Activated T-helper 2 cell treated with anti-CD3 and anti-CD28 coated beads, Interferon-gamma antibody, Interleukin-2, Interleukin-4, amounts not matched to agents 10 μg/mL and 5 μg/mL and 100 μg/mL, durations not matched to agents 14 hours and 24 hours and 36 hours (primary cell): ENCODE results near the gene CEP41. TPM values are rescaled to one million over a fixed set of nuclear protein-coding genes. Genes with fewer than 3 reads are reported as not detected.

Experiments used
- DNase-seq: peaks from one replicate; pipeline ENCODE4 v3.0.0; 2021; ENCODE audit warnings: low spot score
- H3K27ac Mint-ChIP-seq: one replicate; pipeline ENCODE4 v1.8.0; 2021; ENCODE audit warnings: mixed read lengths
- H3K27me3 Mint-ChIP-seq: one replicate; pipeline ENCODE4 v1.8.0; 2021; ENCODE audit warnings: low read depth, mixed read lengths
- H3K36me3 Mint-ChIP-seq: one replicate; pipeline ENCODE4 v1.8.0; 2021; ENCODE audit warnings: low read depth, mixed read lengths
- H3K4me1 Mint-ChIP-seq: one replicate; pipeline ENCODE4 v1.8.0; 2021; ENCODE audit warnings: low read depth, mixed read lengths
- H3K4me3 Mint-ChIP-seq: one replicate; pipeline ENCODE4 v1.8.0; 2021; ENCODE audit warnings: low read depth, mild to moderate bottlenecking, moderate library complexity, mixed read lengths
- H3K9me3 Mint-ChIP-seq: one replicate; pipeline ENCODE4 v1.8.0; 2021; ENCODE audit warnings: mixed read lengths
- intact Hi-C: fragments of 100-400 bp; cut with micrococcal nuclease; formaldehyde crosslinking; loops from one replicate; pipeline ENCODE4 v1.15.1; 2023
- total RNA-seq: library from RNA; stranded (reverse); gene quantifications from 2 replicates; pipeline ENCODE4 v1.2.3, GENCODE V29; 2022

Gene CEP41
- total RNA-seq, 1 donor from 2014 or later = 15.9 TPM

GRCh38 chr7:130446259-130446658, 5.4 kb upstream of the CEP41 start:
- Mint-ChIP-seq H3K4me1 (peaks cover 38% of the 10 kb centered on the region), H3K9me3 (peaks cover 13% of the 10 kb centered on the region), H3K36me3 (peaks cover 4% of the 10 kb centered on the region), H3K27ac (peak overlapping the region; percentile 35), H3K4me3 (no peak overlapping the region), H3K27me3 (no peaks in the 10 kb centered on the region)
- DNase-seq = no peak
- intact Hi-C loops = loop anchor here (1.0 kb wide), 1 partner anchor 29 kb away; no protein-coding TSS in a partner anchor

GRCh38 chr7:130444751-130445407, 4.1 kb upstream of the CEP41 start:
- H3K4me1 Mint-ChIP-seq = peaks cover 41% of the 10 kb centered on the region
- H3K27me3 Mint-ChIP-seq = no peaks in the 10 kb centered on the region
- no peak for DNase-seq
- peak overlapping the region; percentile 21 for H3K27ac Mint-ChIP-seq
- peaks cover 13% of the 10 kb centered on the region for H3K9me3 Mint-ChIP-seq
- H3K36me3 Mint-ChIP-seq = peaks cover 11% of the 10 kb centered on the region
- intact Hi-C loops = no loop called here
- no peak overlapping the region for H3K4me3 Mint-ChIP-seq

- peaks cover 13% of the 10 kb centered on the region for H3K9me3 Mint-ChIP-seq
- DNase-seq = no peak
- peaks cover 45% of the 10 kb centered on the region for H3K4me1 Mint-ChIP-seq
- H3K36me3 Mint-ChIP-seq = peaks cover 11% of the 10 kb centered on the region
- intact Hi-C loops = no loop called here
- no peaks in the 10 kb centered on the region for H3K27me3 Mint-ChIP-seq
- H3K27ac Mint-ChIP-seq = peak overlapping the region; percentile 21
- H3K4me3 Mint-ChIP-seq = no peak overlapping the region
Measured at GRCh38 chr7:130444234-130444633, 3.4 kb upstream of the CEP41 start.

- Mint-ChIP-seq H3K27me3 (no peaks in the 10 kb centered on the region), H3K4me3 (no peak overlapping the region), H3K4me1 (peaks cover 50% of the 10 kb centered on the region), H3K36me3 (peaks cover 11% of the 10 kb centered on the region), H3K9me3 (peaks cover 2% of the 10 kb centered on the region), H3K27ac (no peak overlapping the region)
- DNase-seq = no peak
- intact Hi-C loops = no loop called here
Measured at GRCh38 chr7:130442601-130443000, 1.8 kb upstream of the CEP41 start.

- no peak for DNase-seq
- Mint-ChIP-seq H3K36me3 (peaks cover 16% of the 10 kb centered on the region), H3K4me3 (peak overlapping the region; percentile 96), H3K9me3 (no peaks in the 10 kb centered on the region), H3K4me1 (peaks cover 48% of the 10 kb centered on the region), H3K27ac (peak overlapping the region; percentile 97), H3K27me3 (no peaks in the 10 kb centered on the region)
- intact Hi-C loops = loop anchor here (2.0 kb wide), 1 partner anchor 25 kb away; no protein-coding TSS in a partner anchor
Measured at GRCh38 chr7:130441408-130441869, 623 bp upstream of the CEP41 start.

- Mint-ChIP-seq H3K4me1 (peaks cover 30% of the 10 kb centered on the region), H3K4me3 (no peak overlapping the region), H3K27ac (no peak overlapping the region), H3K27me3 (no peaks in the 10 kb centered on the region), H3K9me3 (no peaks in the 10 kb centered on the region), H3K36me3 (peaks cover 20% of the 10 kb centered on the region)
- no peak for DNase-seq
- intact Hi-C loops = no loop called here
Measured at GRCh38 chr7:130436253-130436652, 4.6 kb downstream of the CEP41 start.

- H3K27ac Mint-ChIP-seq = no peak overlapping the region
- DNase-seq = no peak
- no peaks in the 10 kb centered on the region for H3K27me3 Mint-ChIP-seq
- H3K9me3 Mint-ChIP-seq = no peaks in the 10 kb centered on the region
- H3K4me3 Mint-ChIP-seq = no peak overlapping the region
- H3K36me3 Mint-ChIP-seq = peaks cover 15% of the 10 kb centered on the region
- peaks cover 28% of the 10 kb centered on the region for H3K4me1 Mint-ChIP-seq
- intact Hi-C loops = no loop called here
Measured at GRCh38 chr7:130435311-130435854, 5.4 kb downstream of the CEP41 start.

GRCh38 chr7:130433301-130433700, 7.5 kb downstream of the CEP41 start:
- H3K4me1 Mint-ChIP-seq = peaks cover 21% of the 10 kb centered on the region
- H3K36me3 Mint-ChIP-seq = peaks cover 17% of the 10 kb centered on the region
- DNase-seq = no peak
- H3K27ac Mint-ChIP-seq = no peak overlapping the region
- H3K4me3 Mint-ChIP-seq = no peak overlapping the region
- H3K27me3 Mint-ChIP-seq = no peaks in the 10 kb centered on the region
- intact Hi-C loops = no loop called here
- no peaks in the 10 kb centered on the region for H3K9me3 Mint-ChIP-seq

GRCh38 chr7:130432886-130433285, 7.9 kb downstream of the CEP41 start:
- H3K27ac Mint-ChIP-seq = no peak overlapping the region
- intact Hi-C loops = no loop called here
- DNase-seq = no peak
- peaks cover 14% of the 10 kb centered on the region for H3K36me3 Mint-ChIP-seq
- no peak overlapping the region for H3K4me3 Mint-ChIP-seq
- H3K27me3 Mint-ChIP-seq = no peaks in the 10 kb centered on the region
- H3K9me3 Mint-ChIP-seq = no peaks in the 10 kb centered on the region
- H3K4me1 Mint-ChIP-seq = peaks cover 18% of the 10 kb centered on the region

GRCh38 chr7:130430841-130431666, 9.8 kb downstream of the CEP41 start:
- no peak overlapping the region for H3K4me3 Mint-ChIP-seq
- peaks cover 17% of the 10 kb centered on the region for H3K4me1 Mint-ChIP-seq
- no peak for DNase-seq
- peaks cover 16% of the 10 kb centered on the region for H3K36me3 Mint-ChIP-seq
- no peaks in the 10 kb centered on the region for H3K27me3 Mint-ChIP-seq
- H3K27ac Mint-ChIP-seq = no peak overlapping the region
- no peaks in the 10 kb centered on the region for H3K9me3 Mint-ChIP-seq
- intact Hi-C loops = no loop called here

GRCh38 chr7:130430115-130430514, 10.7 kb downstream of the CEP41 start:
- intact Hi-C loops = no loop called here
- H3K9me3 Mint-ChIP-seq = no peaks in the 10 kb centered on the region
- H3K27ac Mint-ChIP-seq = no peak overlapping the region
- no peak overlapping the region for H3K4me3 Mint-ChIP-seq
- peaks cover 17% of the 10 kb centered on the region for H3K4me1 Mint-ChIP-seq
- DNase-seq = no peak
- no peaks in the 10 kb centered on the region for H3K27me3 Mint-ChIP-seq
- H3K36me3 Mint-ChIP-seq = peaks cover 15% of the 10 kb centered on the region

- H3K36me3 Mint-ChIP-seq = peaks cover 19% of the 10 kb centered on the region
- intact Hi-C loops = no loop called here
- H3K27me3 Mint-ChIP-seq = no peaks in the 10 kb centered on the region
- no peak overlapping the region for H3K27ac Mint-ChIP-seq
- DNase-seq = no peak
- H3K9me3 Mint-ChIP-seq = no peaks in the 10 kb centered on the region
- no peak overlapping the region for H3K4me3 Mint-ChIP-seq
- peaks cover 12% of the 10 kb centered on the region for H3K4me1 Mint-ChIP-seq
Measured at GRCh38 chr7:130429019-130429418, 11.8 kb downstream of the CEP41 start.

- Mint-ChIP-seq H3K36me3 (peaks cover 19% of the 10 kb centered on the region), H3K27ac (no peak overlapping the region), H3K4me3 (no peak overlapping the region), H3K4me1 (peaks cover 21% of the 10 kb centered on the region), H3K27me3 (no peaks in the 10 kb centered on the region), H3K9me3 (no peaks in the 10 kb centered on the region)
- intact Hi-C loops = no loop called here
- DNase-seq = no peak
Measured at GRCh38 chr7:130426564-130426963, 14.3 kb downstream of the CEP41 start.
